ENCODE results near the gene URB1. TPM values are rescaled to one million over a fixed set of nuclear protein-coding genes. Genes with fewer than 3 reads are reported as not detected.

Gene URB1
- total and polyA plus RNA-seq, 2 of the 8 experiments (the other 6 are each of a cell fraction or from before 2014, with no cell fraction given): 8.1 to 28.9 TPM

DNA sequence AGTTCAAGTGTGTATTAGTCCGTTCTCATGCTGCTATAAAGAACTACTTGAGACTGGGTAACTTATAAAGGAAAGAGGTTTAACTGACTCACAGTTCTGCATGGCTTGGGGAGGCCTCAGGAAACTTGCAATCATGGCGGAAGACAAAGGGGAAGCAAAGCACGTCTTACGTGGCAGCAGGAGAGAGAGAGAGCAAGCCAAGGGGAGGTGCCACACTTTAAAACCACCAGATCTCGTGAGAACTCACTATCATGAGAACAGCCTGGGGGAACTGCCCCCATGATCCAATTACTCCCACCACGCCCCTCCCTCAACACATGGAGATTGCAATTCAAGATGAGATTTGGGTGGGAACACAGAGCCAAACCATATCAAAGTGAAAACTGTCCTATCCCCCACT lies 109.8 kb downstream of the URB1 start:
- Histone ChIP-seq H3K56ac (replicated peaks; ENCODE audit: insufficient read length, low read depth, low read length) (no peak overlapping the region), H3K4me3 (ENCODE audit: extremely low read depth in 1 of 4, insufficient read depth in 2 of 4, low read depth in 3 of 4, low read length in 4 of 4) (no peak overlapping the region), H3K14ac (ENCODE audit: insufficient read length) (no peak overlapping the region), H2BK15ac (ENCODE audit: low read length) (no peak overlapping the region), H2AK5ac (ENCODE audit: low read depth, low read length) (no peak overlapping the region), H3K4me2 (ENCODE audit: insufficient read depth in 1 of 2, low read depth in 2 of 2, low read length in 2 of 2) (no peak overlapping the region), H3K18ac (ENCODE audit: extremely low read depth, low read length) (no peak overlapping the region), H3K36me3 (ENCODE audit: control insufficient read depth in 2 of 4, insufficient read depth in 4 of 4, low read length in 3 of 4) (no peaks in the 10 kb centered on the region), H2BK12ac (ENCODE audit: low read depth, low read length) (no peak overlapping the region), H4K20me1 (replicated peaks in 1 of 2; ENCODE audit: control insufficient read depth in 1 of 2, insufficient read depth in 2 of 2, low read length in 2 of 2) (no peaks in the 10 kb centered on the region), H4K91ac (replicated peaks; ENCODE audit: insufficient read length, low read length) (no peak overlapping the region), H4K8ac (ENCODE audit: extremely low read depth, insufficient read depth, low read length) (no peak overlapping the region), H3K9me3 (ENCODE audit: insufficient read depth in 2 of 2, low read depth in 1 of 2, low read length in 1 of 2) (no peaks in the 10 kb centered on the region), H2BK120ac (replicated peaks; ENCODE audit: low read depth, low read length) (no peak overlapping the region), H3K23ac (ENCODE audit: insufficient read length) (no peak overlapping the region), H3K27ac (ENCODE audit: low read depth, low read length) (no peak overlapping the region), H3K9ac (replicated peaks in 1 of 4; ENCODE audit: extremely low read depth in 1 of 4, low read depth in 3 of 4, low read length in 3 of 4) (no peak overlapping the region), H3K4ac (replicated peaks; ENCODE audit: insufficient read length, low read depth, low read length) (no peak overlapping the region), H2BK5ac (ENCODE audit: low read depth, low read length) (no peak overlapping the region), H3K79me1 (ENCODE audit: low read depth, low read length) (no peaks in the 10 kb centered on the region), H3K79me2 (ENCODE audit: control insufficient read depth in 1 of 2, insufficient read depth in 2 of 2, low read length in 2 of 2) (peaks cover 1 to 3% of the 10 kb centered on the region in 2 experiments; a peak in 3 of 4 replicates), H3K23me2 (ENCODE audit: low read depth, low read length) (no peaks in the 10 kb centered on the region; the same call in none of the 2 replicates), H2AFZ (ENCODE audit: low read length) (no peak overlapping the region), H2BK20ac (ENCODE audit: low read length) (no peak overlapping the region), H3K4me1 (replicated peaks in 1 of 4; ENCODE audit: control insufficient read depth in 3 of 4, insufficient read depth in 4 of 4, low read length in 3 of 4) (no peaks in the 10 kb centered on the region; a peak in 1 of 7 replicates), H4K5ac (ENCODE audit: insufficient read length, low read depth, low read length) (no peak overlapping the region), H3K27me3 (replicated peaks in 1 of 4; ENCODE audit: control insufficient read depth in 3 of 4, extremely low read depth in 1 of 4, insufficient read depth in 3 of 4, low read length in 3 of 4) (no peaks in the 10 kb centered on the region)
- TF ChIP-seq JUND (IDR thresholded peaks at IDR 0.05; ENCODE audit: low read length) (no peak), BACH1 (IDR thresholded peaks at IDR 0.05; ENCODE audit: low read length) (no peak), TEAD4 (IDR thresholded peaks at IDR 0.05; ENCODE audit: low read depth, low read length) (no peak), TBP (IDR thresholded peaks at IDR 0.05; ENCODE audit: low read depth, low read length) (no peak), KDM4A (IDR thresholded peaks at IDR 0.05; ENCODE audit: low read depth, low read length, severe bottlenecking) (no peak), JUN (IDR thresholded peaks at IDR 0.05; ENCODE audit: low read depth, low read length) (no peak), TAF1 (IDR thresholded peaks at IDR 0.05; ENCODE audit: low read depth, low read length) (no peak), RFX5 (IDR thresholded peaks at IDR 0.05; ENCODE audit: borderline replicate concordance, low read depth, low read length) (no peak)
- DNase-seq (ENCODE audit: low read depth in 1 of 2, low spot score in 2 of 2) (no peak), FAIRE-seq (no peak)
- ChIA-PET CTCF (ENCODE audit: partially characterized antibody) (no interaction called here), POLR2A (ENCODE audit: partially characterized antibody) (no interaction called here)
- 87% methylated on average over 5 of the region's 6 CpGs; no CpG with 5 or more reads in 1 of the 2 experiments for WGBS, 2 experiments (ENCODE audit: extremely low coverage in 1 of 2, insufficient coverage in 1 of 2, insufficient read length in 1 of 2, insufficient replicate concordance in 2 of 2, low coverage in 1 of 2, low lambda C conversion rate in 2 of 2, missing lambda C conversion rate in 1 of 2)
